Measurements from ENCODE around the gene SLC39A9. TPM values are rescaled to one million over a fixed set of nuclear protein-coding genes. Genes with fewer than 3 reads are reported as not detected.
A peak's percentile ranks its signal among the peaks of the same experiment; 100 is the strongest.
"Not testable (repeated sequence)": the region's sequence is repeated elsewhere in the genome, so short reads cannot be mapped to it uniquely, and the experiment has no call there.

SLC39A9 gene
- total RNA-seq, 1 experiment from 2014 or later = 76.1 TPM

DNA sequence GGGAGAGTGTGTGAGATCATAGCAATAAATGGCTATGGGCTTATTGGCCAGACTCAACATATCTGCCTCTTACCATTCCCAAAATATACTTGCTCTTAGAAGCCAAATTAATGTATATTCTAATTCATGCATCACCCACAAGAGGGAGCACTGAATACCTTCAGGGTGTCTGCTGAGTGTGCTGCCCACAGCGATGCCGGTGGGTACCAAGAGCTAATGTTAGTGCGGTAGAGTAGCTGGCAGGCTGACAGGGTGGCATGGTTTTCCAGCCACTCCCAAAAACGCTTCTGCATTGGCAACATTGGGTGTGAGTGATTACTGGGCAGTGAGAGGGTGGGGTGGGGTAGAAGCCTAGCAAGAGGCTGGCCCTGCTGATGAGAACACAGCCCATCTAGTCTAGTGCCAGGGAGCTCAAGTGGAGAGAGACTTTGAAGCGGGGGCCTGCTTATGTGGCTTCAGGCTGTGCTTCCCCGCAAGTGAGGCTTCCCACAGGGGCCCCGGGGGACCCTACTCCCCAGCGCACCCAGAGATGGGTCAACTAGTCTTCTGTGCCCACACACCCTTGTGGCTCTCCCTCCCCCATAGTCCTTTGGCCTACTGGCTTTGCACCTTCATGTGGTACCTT, 76.8 kb downstream of the SLC39A9 start:
- peak; percentile 39 for DNase-seq (ENCODE audit: low read depth)

DNA sequence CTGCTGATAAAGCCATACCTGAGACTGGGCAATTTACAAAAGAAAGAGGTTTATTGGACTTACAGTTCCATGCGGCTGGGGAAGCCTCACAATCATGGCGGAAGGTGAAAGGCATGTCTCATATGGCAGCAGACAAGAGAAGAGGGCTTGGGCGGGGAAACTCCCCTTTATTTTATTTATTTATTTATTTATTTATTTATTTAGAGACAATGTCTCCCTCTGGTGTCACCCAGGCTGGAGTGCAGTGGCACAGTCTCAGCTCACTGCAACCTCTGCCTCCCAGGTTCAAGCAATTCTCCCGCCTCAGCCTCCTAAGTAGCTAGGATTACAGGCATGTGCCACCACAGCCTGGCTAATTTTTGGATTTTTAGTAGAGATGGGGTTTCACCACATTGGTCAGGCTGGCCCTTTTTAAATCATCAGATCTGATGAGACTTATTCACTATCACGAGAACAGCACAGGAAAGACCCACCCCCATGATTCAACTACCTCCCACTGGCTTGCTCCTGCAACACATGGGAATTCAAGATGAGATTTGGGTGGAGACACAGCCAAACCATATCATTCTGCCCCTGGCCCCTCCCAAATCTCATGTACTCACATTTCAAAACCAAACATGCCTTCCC, 78.4 kb downstream of the SLC39A9 start:
- DNase-seq (ENCODE audit: low read depth) = not testable (repeated sequence)

DNA sequence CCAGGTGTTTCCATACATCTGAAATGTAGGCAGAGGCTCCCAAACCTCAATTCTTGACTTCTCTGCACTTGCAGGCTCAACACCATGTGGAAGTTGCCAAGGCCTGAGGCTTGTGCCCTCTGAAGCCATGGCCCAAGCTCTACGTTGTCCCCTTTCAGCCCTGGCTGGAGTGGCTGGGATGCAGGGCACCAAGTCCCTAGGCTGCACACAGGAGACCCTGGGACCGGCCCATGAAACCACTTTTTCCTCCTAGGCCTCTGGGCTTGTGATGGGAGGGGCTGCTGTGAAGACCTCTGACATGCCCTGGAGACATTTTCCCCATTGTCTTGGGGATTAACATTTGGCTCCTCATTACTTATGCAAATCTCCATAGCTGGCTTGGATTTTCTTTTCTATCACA, 79.6 kb downstream of the SLC39A9 start:
- not testable (repeated sequence) for DNase-seq (ENCODE audit: low read depth)

DNA sequence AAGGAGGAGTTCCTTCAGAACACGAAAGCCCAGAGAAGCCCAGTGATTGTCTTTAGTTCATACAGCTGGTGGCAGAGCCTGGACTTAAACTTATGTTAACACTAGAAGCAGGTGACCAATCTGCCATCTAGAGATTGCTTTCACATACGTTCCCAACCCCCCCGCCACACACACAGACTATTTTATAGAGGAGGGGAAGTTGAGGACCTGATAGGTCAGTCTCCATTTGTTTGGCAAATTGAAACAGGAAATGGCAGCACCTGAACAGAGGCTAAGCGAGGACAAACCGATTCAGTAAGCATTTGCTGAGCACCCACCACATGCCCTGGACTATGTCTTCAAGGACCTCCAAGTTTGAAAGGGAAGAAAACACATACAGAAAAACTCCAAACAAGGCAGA, 81.2 kb downstream of the SLC39A9 start:
- DNase-seq (ENCODE audit: low read depth) = no peak

DNA sequence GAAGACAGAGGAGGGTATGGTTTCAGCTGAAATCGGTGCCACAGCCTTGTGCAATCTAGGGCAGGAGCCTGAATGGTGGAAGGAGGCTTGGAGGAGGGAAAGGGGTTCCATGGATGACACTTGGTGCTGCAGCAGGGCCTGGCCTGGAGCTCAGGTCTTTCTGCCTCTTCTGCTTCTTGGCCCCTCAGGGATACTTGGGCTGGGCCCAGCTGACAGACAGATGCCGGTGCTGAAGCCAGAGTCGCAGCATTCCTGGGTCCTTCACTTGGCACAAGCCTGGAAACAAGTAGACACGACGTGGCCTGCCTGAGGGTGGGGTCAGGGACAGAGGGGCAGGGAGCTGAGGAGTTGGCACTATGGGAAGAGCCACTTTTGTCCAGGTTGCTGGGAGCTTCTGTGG, 81.6 kb downstream of the SLC39A9 start:
- no peak for DNase-seq (ENCODE audit: low read depth)

DNA sequence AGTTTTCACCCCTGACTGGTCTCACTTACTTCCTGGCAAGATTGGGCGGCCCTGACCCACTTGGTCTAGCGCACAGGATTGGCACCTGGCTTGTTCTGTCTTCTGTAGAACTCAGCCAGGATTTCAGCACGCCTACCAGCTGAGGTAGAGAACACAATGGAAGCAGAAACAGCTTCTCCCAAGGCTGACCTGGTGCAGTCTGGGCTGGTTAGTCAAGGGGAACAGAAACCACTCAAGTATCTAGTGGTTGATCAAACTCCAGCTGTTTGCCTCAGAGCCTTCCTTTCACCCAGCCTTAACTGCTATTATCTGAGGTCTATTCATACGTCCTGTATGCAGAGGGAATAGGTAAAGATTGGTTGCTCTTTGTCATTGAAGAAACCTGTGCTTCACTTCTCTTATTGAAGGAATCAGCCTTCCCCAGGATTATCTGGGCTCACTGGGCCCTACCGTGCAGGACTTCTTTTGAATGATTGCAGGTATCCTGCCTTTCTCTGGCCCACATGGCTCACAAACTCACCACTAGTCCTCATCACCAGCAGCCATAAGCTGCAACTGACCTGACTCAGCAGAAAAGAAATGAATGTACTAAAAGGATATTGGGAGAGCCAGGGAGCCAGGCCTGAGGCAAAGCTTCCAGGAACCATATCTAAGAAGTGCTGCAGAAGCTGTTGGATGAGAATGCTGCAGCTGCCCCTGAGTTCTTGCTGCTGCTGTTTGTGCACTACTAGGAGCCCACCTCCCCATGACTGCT, 83.5 kb downstream of the SLC39A9 start:
- no peak for DNase-seq (ENCODE audit: low read depth)

DNA sequence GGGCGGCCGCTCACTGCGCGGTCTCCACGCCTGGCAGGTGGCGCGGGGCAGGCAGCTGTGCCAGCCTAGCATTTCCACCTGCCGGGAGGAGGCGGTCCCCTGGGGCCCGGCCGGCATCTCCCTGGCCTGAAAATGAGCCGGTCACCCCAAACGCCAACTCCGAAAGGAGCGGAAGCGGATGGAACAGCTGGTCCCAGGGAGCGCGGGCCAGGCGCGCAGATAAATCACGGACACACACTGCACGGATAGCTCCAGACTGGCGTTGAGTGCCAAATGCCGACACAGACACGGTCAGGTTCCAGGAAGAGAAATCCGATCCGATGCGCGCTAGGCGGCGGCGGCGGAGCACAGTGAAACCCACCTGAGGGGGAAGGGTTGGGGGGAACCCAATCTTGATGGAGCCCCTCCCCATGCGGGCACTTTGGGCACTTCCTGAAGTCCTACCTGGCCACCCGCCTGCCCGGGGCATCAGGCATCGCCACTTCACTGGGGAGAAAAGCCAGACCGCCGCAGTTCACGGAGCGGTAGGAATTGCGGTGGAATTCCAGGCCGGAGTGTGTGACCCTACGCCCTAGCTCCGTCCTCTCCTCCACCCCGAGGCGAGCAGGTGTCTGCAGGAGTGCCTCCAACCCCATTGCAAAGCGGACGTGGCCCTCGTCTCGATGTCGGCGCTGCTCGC, 85.4 kb downstream of the SLC39A9 start:
- peak; percentile 73 for DNase-seq (ENCODE audit: low read depth)

DNA sequence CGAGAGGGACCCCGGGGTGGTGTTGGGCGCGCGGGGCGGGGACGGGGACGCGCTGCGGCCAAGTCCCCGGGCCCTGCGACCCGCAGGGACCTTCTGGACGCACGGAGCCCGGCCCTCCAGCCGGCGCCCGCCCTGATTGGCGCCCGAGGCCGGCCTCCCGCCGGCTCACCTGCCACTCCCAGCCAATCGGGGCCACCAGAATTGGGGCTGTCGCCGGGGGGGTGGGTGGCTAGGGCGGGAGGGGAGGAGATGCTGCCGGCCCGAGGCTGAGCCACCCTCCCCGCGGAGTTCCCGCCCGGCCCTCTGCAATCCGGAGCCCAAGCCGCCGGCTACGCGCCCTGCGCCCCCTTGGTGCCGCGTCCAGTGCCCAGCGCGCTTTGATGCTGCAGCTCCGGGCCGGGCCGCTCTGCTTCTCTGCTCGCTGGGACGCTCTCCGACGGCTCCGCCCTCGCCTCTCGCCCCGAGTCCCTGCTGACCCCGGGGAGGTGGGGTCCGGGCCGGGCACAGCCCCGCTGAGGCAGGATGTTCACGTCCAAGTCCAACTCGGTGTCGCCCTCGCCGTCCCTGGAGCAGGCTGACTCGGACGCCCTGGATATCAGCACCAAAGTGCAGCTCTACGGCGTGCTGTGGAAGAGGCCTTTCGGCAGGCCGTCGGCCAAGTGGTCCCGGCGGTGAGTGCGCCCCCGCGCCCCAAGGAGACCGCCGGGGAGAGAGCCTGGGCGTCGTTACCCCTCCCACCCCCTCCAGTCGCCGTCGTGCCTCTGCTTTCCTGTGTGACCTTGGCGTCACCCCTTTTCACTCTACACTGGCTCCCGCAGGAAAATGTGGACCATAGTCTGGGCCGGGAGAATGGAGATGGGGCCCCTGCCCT, 86.2 kb downstream of the SLC39A9 start, which contains the start of gene PLEKHD1:
PLEKHD1 (plus strand) TSS at position 285 of the 871 bp plus-strand sequence; CDS start at position 523, 238 bp downstream.
- DNase-seq (ENCODE audit: low read depth) = no peak

DNA sequence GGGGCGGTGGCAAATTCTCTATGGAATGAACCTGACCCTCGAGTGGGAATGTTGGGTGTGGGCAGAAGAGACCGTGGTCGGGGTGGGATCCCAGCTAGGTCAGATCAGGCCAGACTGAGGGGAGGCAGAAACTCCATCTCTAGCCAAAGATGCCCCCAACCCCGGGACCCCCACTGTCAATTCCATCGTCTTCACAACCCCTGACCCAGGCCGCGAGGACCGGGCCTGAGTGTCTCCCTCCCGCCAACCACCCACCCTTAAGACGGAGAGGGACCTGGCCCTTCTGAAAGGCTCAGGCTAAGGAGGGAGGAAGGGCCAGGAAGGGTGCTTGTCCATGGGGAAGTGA, 86.8 kb downstream of the SLC39A9 start:
- no peak for DNase-seq (ENCODE audit: low read depth)

DNA sequence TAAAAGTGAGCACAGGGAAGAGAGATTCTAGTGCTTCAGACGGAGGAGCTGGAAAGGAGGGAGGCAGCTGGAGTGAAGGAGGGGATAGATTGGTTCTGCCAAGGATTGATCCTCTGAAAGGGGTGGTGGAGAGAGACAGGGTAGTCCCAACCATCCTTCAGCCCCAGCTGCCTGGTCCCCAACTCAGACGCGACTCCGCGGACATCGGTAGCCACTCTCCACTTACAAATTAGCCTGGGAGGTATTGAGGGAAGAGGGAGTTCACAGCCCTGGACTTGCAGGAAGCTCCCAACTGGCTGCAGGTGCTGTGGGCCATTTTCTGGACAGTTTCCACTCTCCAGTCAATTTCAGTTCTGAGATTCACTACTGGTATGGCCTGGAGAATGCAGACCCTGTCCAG, 87.2 kb downstream of the SLC39A9 start:
- DNase-seq (ENCODE audit: low read depth) = no peak

DNA sequence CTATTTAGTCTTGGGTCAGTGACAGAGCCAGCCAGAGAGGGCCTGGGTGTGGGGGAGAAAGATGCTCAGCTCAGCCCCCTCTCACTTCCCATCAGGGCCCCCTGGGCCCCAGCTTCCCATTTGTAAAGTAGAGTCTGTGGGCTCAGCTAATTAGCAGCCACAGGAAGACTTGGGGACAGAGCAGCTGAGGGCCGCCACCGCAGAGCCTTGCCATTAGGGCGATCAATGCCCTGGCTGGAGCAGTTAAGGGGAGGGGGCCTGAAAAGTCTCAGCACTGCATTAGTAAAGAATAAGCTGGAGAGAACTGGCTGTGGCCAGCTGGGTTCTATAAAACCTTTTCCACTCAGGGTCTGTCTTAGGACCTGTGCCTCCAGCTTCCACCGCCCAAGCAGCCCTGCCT, 88.7 kb downstream of the SLC39A9 start:
- DNase-seq (ENCODE audit: low read depth) = no peak

DNA sequence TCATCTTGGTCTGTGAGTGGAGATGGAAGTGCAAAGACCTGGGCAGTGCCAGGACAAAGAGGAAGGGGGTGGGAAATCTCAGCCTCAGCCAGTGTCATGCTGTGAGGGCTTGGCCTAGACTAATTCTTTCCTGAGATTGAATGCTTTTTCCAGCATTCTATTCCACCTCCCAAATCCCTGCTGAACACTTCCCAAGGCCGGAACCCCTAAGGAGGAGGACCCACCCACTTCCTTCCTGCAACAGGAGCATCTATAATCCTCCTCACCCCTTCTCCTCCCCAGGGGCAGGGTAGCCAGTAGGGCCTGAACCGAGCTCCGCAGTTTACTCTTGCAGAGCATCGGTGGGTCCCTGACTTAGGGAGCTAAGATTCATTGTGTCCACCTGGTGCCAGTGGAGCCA, 89.3 kb downstream of the SLC39A9 start:
- DNase-seq (ENCODE audit: low read depth) = no peak

DNA sequence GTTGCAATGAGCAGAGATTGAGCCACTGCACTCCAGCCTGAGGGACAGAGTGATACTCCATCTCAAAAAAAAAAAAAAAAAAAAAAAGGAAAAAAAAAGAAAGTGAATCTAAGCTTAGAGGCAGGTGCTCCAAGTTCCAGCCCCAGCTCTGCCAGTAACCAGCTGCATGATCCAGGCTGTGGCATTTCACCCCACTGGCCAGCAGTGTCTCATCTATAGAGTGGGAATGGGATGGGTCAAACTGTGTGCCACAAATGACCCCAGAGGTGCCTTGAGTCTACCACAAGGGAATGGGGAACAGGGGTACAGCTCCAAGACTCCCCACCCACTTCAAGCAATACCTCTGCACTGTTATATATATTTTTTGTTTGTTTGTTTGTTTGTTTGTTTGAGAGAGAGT, 91.0 kb downstream of the SLC39A9 start:
- DNase-seq (ENCODE audit: low read depth) = no peak

DNA sequence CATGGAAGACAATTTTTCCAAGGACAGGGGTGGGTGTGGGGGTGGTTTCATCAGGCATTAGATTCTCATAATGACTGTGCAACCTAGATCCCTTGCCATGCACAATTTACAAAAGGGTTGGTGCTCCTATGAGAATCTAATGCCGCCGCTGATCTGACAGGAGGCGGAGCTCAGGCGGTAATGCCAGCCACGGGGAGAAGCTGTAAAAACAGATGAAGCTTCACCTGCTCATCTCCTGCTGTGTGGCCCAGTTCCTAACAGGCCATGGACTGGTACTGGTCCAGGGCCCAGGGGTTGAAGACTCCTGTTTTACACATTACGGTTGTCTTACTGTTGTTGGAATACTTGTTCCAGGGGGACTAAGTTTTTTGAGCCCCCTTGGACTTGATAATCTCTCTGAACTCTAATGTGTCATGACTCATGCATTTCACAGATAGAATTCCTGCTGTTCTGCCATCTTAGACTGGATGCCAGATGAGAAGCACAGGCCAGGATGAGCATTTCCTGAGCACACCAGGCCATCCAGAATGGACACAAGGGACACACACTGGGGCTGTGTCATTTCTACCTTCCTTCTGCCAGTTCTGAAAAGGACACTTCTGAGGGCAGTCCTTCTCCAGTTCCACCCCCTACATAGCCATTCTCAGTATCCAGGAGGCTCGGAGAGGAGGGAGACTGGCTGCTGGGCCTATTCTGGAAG, 91.9 kb downstream of the SLC39A9 start:
- no peak for DNase-seq (ENCODE audit: low read depth)

DNA sequence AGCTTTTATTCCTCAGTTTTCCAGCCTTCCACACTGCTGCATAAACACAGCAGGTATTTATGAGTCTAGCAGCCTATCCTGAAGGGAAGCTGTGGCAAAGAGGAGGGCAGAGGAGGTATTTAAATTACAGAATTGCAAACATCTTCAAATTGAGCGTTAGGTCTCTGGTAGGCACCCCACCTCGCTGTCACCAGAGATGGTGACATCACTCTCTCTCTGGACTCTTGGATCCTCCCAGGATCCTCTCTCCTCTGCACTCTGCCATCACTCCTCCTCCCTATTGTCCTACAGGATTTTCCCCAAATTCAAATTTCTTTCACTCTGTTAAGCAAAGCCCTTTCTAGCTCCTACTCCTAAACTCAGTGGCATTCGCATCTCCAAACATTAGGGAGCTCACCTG, 92.7 kb downstream of the SLC39A9 start:
- no peak for DNase-seq (ENCODE audit: low read depth)

DNA sequence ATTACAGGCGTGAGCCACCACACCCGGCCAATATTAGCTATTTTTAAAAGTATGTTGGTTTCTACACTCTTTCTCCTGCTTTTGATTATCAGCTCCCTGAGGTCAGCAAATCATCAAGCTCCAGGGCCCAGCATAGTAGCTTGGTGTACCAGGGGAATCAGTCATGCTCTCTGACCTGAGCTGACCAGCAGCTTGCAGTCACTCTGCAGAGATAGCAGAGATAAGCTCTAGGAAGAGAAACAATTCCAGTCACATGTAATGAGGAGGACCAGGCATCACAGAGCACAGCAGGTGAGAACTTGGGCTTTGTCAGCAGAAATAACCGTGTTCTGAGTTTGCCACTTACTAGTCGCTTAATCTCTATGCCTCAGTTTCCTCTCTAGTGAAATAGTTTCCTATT, 94.5 kb downstream of the SLC39A9 start:
- no peak for DNase-seq (ENCODE audit: low read depth)

DNA sequence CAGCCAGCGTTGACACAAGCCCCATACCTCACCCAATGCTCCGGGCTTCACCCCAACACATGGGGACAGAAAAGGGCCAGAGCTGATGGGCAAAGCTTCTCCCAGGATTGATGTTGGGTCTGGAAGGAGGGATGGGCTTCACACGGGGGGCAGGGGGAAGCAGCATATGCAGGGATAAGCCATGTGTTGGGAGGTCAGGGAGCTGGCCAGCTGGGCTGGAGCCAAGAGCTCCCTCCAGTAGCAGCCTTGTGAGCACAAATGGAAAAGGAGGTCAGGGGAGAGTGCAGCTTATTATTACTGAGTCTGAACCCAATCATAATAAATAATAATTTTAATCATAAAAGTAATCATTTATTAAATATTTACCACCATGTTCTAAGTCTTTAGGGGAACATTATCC, 95.3 kb downstream of the SLC39A9 start:
- no peak for DNase-seq (ENCODE audit: low read depth)

DNA sequence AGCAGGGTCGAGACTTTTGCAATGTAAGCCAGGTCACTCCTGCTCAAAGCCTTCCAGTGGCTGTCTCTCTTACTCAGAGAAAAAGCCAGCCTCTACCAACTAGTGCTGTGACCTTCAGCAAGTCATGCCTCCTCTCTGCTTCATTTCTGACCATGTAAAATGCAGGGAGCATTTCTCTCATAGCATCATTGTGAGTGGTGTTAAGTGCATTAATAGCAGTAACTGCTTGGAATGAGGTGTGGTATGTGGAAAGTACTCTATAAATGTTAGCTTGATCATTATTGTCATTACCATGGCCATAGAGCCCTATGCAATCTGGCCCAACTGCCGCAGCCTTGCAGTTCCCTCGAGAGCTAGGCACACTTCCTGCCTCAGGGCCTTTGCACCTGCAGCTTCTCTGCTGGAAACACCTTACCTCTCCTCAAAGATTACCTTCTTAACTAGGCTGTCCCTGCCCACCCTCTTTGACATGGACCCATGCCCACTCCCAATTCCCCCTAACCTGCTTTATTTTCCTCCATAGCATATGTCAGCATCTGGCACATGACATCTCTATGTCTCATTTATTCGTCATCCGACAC, 96.9 kb downstream of the SLC39A9 start:
- DNase-seq (ENCODE audit: low read depth) = no peak

DNA sequence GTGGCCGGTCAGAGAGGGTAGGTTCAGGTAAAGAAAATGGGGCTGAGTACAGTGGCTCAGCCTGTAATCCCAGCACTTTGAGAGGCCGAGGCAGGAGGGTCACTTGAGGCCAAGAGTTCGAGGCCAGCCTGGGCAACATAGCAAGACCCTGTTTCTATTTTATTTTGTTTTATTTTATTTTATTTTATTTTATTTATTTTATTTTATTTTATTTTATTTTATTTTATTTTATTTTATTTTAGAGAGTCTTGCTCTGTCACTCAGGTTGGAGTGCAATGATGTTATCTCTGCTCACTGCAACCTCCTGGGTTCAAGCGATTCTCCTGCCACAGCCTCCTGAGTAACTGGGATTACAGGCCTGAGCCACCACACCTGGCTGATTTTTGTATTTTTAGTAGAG, 99.4 kb downstream of the SLC39A9 start:
- DNase-seq (ENCODE audit: low read depth) = not testable (repeated sequence)

DNA sequence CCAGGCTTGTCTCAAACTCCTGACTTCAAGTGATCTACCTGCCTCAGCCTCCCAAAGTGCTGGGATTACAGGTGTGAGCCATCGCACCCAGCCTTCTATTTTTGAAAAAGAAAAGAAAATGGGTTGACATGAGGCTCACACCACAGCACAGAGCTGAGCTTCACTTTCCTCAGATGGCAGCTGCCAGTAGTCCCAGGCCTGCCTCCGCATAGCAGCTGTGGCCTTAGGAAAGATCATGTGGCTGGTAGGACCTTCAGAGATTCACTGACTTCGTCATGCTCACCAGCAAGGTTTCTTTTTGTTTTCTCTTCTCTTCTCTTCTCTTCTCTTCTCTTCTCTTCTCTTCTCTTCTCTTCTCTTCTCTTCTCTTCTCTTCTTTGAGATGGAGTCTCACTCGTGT, 99.8 kb downstream of the SLC39A9 start:
- not testable (repeated sequence) for DNase-seq (ENCODE audit: low read depth)

Measured in LHCN-M2 (cell line).